Measurements from ENCODE around the gene GPR137. TPM values are rescaled to one million over a fixed set of nuclear protein-coding genes. Genes with fewer than 3 reads are reported as not detected.

GPR137 gene
- total and polyA plus RNA-seq, 2 experiments from 2014 or later = 16.3 to 32.5 TPM

DNA sequence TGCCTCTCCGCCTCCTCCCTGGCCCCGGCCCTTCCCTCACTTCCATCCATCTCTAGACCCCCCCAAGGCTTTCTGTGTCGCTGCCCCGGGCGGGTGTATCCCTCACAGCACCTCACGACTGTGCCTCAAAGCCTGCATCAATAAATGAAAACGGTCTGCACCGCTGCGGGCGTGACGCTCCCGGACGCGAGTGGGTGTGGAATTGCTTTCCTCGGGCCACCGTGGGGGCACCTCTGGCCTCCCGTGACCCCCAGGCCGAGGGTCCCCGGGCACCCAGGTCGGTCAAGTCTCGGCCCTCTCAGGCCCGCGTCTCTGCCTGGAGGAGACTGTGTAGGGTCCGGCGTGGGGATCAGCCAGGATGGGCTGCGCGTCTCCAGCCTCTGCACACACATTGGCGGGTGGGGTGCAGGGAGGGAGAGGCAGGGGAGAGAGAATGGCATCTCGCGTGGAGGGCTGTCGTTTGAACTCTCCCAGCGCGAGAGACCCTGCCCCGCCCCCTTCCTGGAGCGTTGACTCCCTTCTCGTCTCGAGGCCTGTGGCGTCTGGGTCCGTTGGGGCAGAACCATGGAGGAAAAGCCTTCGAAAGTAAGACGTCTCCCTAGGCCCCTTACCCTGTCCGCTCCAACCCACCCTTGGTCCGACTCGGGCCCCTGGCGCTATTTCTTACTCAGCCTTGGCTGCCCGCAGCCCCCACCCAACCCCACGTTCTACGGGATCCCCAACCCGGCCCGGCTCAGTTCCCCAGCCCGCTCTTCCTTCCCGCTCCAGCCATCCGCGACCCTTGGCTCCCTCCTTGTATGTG is 14.4 kb downstream of the GPR137 start, which contains the start of gene CATSPERZ:
CATSPERZ (plus strand) TSS at position 512 of the 802 bp plus-strand sequence; CDS start at position 565, 53 bp downstream.
- no peak for TF ChIP-seq JUNB (IDR thresholded peaks at IDR 0.05; ENCODE audit: unreplicated experiment)
- no peak for TF ChIP-seq EZH2phosphoT487 (IDR thresholded peaks at IDR 0.05; ENCODE audit: unreplicated experiment)
- TF ChIP-seq ZNF331 (CRISPR knock-in tag; IDR thresholded peaks at IDR 0.05; ENCODE audit: low read depth) = no peak
- TF ChIP-seq EZH2 (IDR thresholded peaks at IDR 0.05; ENCODE audit: low read depth, unreplicated experiment) = peak; percentile 40
- Histone ChIP-seq H3K79me2 (replicated peaks; ENCODE audit: insufficient read depth) (no peaks in the 10 kb centered on the region), H2AFZ (peak within 1 kb of the TSS; percentile 97), H3K27me3 (ENCODE audit: insufficient read depth) (peaks cover 83% of the 10 kb centered on the region), H3K4me1 (ENCODE audit: insufficient read depth) (peaks cover 12% of the 10 kb centered on the region; the same call in 1 of the 2 replicates), H3F3A (replicated peaks; ENCODE audit: low read depth) (peaks cover 25% of the 10 kb centered on the region), H3K36me3 (ENCODE audit: insufficient read depth) (no peaks in the 10 kb centered on the region), H3K27ac (ENCODE audit: low read depth) (no peak within 1 kb of the TSS), H3K4me3 (peak within 1 kb of the TSS; percentile 56), H4K20me1 (replicated peaks; ENCODE audit: insufficient read depth) (peaks cover 16% of the 10 kb centered on the region; the same call in 1 of the 2 replicates), H3K4me2 (peak within 1 kb of the TSS; percentile 81), H3K9me2 (ENCODE audit: insufficient read depth) (no peaks in the 10 kb centered on the region)
- H3K4me1 Mint-ChIP-seq = peaks cover 19% of the 10 kb centered on the region
- no peaks in the 10 kb centered on the region for H3K36me3 Mint-ChIP-seq (ENCODE audit: low read depth)
- H3K9me3 Mint-ChIP-seq = no peaks in the 10 kb centered on the region; the same call in 2 of the 3 replicates
- H3K27me3 Mint-ChIP-seq (ENCODE audit: insufficient read depth, low read depth, poor library complexity) = peaks cover 82% of the 10 kb centered on the region
- H3K4me3 Mint-ChIP-seq = peak within 1 kb of the TSS; percentile 73
- no peak within 1 kb of the TSS for H3K27ac Mint-ChIP-seq
- ATAC-seq (peak; percentile 14), DNase-seq (ENCODE audit: low spot score) (peak; percentile 81)

DNA sequence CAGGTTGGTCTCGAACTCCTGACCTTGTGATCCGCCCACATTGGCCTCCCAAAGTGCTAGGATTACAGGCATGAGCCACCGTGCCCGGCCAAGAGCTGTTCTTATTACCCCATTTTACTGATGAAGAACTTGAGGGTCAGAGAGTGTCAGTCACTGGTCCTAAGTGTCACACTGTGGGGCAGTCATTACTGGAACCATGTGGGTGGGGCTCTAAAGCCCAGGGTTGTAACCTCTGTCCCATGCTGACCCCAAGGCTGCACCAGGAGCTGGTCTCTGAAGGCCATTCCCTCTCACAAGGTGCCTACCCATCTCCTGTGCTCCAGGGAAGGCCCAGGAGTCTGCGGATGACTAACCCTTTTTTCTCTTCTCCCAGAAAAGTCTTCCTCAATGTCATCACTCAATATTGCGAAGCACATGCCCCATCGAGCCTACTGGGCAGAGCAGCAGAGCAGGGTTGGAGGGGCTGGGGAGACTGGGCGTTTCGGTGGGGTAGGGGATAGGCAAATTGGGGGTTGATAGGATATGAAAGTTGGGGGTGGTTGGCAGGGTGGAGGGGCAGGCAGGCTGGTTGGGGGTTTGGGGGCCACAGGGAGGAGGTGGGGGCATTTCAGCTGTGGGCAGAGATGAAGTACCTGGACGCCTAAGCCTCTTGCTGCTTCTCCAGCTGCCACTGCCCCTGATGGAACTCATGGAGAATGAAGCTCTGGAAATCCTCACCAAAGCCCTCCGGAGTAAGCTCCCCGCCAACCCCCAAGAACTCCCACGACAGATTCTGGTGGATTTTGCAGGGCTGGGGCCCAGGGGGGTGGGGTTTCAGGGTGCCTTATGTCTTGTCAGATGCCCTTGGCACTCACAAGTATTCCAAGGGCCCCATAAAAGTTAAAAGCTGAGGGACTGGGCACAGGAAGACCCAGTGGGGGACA is 17.7 kb downstream of the GPR137 start:
- peaks cover 18% of the 10 kb centered on the region for H3K79me2 ChIP-seq (replicated peaks; ENCODE audit: insufficient read depth)
- H3K36me3 ChIP-seq (ENCODE audit: insufficient read depth) = no peaks in the 10 kb centered on the region
- ATAC-seq = no peak
- peaks cover 3% of the 10 kb centered on the region; the same call in 1 of the 2 replicates for H4K20me1 ChIP-seq (replicated peaks; ENCODE audit: insufficient read depth)
- H3K36me3 Mint-ChIP-seq (ENCODE audit: low read depth) = peaks cover 6% of the 10 kb centered on the region; the same call in 2 of the 3 replicates
- H3K4me3 ChIP-seq = peak overlapping the region; percentile 80; the same call in 1 of the 2 replicates
- H3K9me2 ChIP-seq (ENCODE audit: insufficient read depth) = no peaks in the 10 kb centered on the region
- no peak for DNase-seq (ENCODE audit: low spot score)
- no peaks in the 10 kb centered on the region; the same call in 2 of the 3 replicates for H3K9me3 Mint-ChIP-seq
- H3K27me3 ChIP-seq (ENCODE audit: insufficient read depth) = peaks cover 50% of the 10 kb centered on the region
- peaks cover 17% of the 10 kb centered on the region for H3K4me1 Mint-ChIP-seq
- H3K27ac Mint-ChIP-seq = no peak overlapping the region
- peak overlapping the region; percentile 96 for H3K4me2 ChIP-seq
- H2AFZ ChIP-seq = no peak overlapping the region
- peaks cover 55% of the 10 kb centered on the region for H3K27me3 Mint-ChIP-seq (ENCODE audit: insufficient read depth, low read depth, poor library complexity)
- H3F3A ChIP-seq (replicated peaks; ENCODE audit: low read depth) = peaks cover 15% of the 10 kb centered on the region
- peak overlapping the region; percentile 90; the same call in 1 of the 3 replicates for H3K4me3 Mint-ChIP-seq
- H3K27ac ChIP-seq (ENCODE audit: low read depth) = no peak overlapping the region
- peaks cover 13% of the 10 kb centered on the region; the same call in 1 of the 2 replicates for H3K4me1 ChIP-seq (ENCODE audit: insufficient read depth)
- TF ChIP-seq, protein P1, sequence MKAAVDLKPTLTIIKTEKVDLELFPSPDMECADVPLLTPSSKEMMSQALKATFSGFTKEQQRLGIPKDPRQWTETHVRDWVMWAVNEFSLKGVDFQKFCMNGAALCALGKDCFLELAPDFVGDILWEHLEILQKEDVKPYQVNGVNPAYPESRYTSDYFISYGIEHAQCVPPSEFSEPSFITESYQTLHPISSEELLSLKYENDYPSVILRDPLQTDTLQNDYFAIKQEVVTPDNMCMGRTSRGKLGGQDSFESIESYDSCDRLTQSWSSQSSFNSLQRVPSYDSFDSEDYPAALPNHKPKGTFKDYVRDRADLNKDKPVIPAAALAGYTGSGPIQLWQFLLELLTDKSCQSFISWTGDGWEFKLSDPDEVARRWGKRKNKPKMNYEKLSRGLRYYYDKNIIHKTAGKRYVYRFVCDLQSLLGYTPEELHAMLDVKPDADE (IDR thresholded peaks at IDR 0.05) = no peak
- TF ChIP-seq EZH2 (IDR thresholded peaks at IDR 0.05; ENCODE audit: low read depth, unreplicated experiment) = no peak
- TF ChIP-seq NANOG (IDR thresholded peaks at IDR 0.05; ENCODE audit: borderline replicate concordance) = no peak
- TF ChIP-seq, protein P2, sequence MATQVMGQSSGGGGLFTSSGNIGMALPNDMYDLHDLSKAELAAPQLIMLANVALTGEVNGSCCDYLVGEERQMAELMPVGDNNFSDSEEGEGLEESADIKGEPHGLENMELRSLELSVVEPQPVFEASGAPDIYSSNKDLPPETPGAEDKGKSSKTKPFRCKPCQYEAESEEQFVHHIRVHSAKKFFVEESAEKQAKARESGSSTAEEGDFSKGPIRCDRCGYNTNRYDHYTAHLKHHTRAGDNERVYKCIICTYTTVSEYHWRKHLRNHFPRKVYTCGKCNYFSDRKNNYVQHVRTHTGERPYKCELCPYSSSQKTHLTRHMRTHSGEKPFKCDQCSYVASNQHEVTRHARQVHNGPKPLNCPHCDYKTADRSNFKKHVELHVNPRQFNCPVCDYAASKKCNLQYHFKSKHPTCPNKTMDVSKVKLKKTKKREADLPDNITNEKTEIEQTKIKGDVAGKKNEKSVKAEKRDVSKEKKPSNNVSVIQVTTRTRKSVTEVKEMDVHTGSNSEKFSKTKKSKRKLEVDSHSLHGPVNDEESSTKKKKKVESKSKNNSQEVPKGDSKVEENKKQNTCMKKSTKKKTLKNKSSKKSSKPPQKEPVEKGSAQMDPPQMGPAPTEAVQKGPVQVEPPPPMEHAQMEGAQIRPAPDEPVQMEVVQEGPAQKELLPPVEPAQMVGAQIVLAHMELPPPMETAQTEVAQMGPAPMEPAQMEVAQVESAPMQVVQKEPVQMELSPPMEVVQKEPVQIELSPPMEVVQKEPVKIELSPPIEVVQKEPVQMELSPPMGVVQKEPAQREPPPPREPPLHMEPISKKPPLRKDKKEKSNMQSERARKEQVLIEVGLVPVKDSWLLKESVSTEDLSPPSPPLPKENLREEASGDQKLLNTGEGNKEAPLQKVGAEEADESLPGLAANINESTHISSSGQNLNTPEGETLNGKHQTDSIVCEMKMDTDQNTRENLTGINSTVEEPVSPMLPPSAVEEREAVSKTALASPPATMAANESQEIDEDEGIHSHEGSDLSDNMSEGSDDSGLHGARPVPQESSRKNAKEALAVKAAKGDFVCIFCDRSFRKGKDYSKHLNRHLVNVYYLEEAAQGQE (IDR thresholded peaks at IDR 0.05; ENCODE audit: unreplicated experiment) = no peak
- TF ChIP-seq ZNF114 (CRISPR knock-in tag; IDR thresholded peaks at IDR 0.05) = no peak

Data from GM23338 (cell line).